H1 (cell line): ENCODE measurements around the gene RPTOR. TPM values are rescaled to one million over a fixed set of nuclear protein-coding genes. Genes with fewer than 3 reads are reported as not detected.

Source experiments
- CTCF ChIA-PET: fragments of 300-600 bp; sonication (Branson Sonifier 250); formaldehyde crosslinking; loops from one replicate; lab custom pipeline; 2021; ENCODE audit not compliant: partially characterized antibody; lab: Charles Lee
- POLR2A ChIA-PET: fragments of 300-600 bp; sonication (Branson Sonifier 250); formaldehyde crosslinking; loops from one replicate; lab custom pipeline; 2021; ENCODE audit warnings: inconsistent platforms; ENCODE audit not compliant: partially characterized antibody; lab: Charles Lee
- DNase-seq, 2 experiments: peaks; one replicate each; pipeline versions ENCODE4 v3.0.0 to v3.0.0-alpha.2; 2010 to 2022; ENCODE audit warnings: low spot score in 2 of 2, low read depth in 1 of 2, mixed read lengths in 1 of 2
- FAIRE-seq: peaks from 2 replicates; lab custom pipeline; 2011; peaks lifted over from hg19 to GRCh38; lab: Jason Lieb, UNC
- H2AFZ ChIP-seq: 2 replicates; pipeline ENCODE4 v1.8.1; 2012; ENCODE audit warnings: low read length, inconsistent platforms
- H2AK5ac ChIP-seq: 2 replicates; pipeline ENCODE4 v1.6.1; 2013; ENCODE audit warnings: low read depth, low read length
- H2BK120ac ChIP-seq: replicated peaks from 2 replicates; pipeline ENCODE3; 2013; ENCODE audit warnings: low read depth, low read length, inconsistent platforms
- H2BK12ac ChIP-seq: 2 replicates; pipeline ENCODE4 v1.6.1; 2013; ENCODE audit warnings: low read depth, low read length
- H2BK15ac ChIP-seq: 2 replicates; pipeline ENCODE4 v1.6.1; 2013; ENCODE audit warnings: low read length
- H2BK20ac ChIP-seq: 2 replicates; pipeline ENCODE4 v1.6.1; 2013; ENCODE audit warnings: low read length
- H2BK5ac ChIP-seq: 2 replicates; pipeline ENCODE4 v1.6.1; 2013; ENCODE audit warnings: low read depth, low read length
- H3K14ac ChIP-seq: 2 replicates; pipeline ENCODE4 v1.6.1; 2013; ENCODE audit warnings: inconsistent platforms; ENCODE audit not compliant: insufficient read length
- H3K18ac ChIP-seq: 2 replicates; pipeline ENCODE4 v1.6.1; 2013; ENCODE audit warnings: low read length; ENCODE audit errors: extremely low read depth
- H3K23ac ChIP-seq: 2 replicates; pipeline ENCODE4 v1.6.1; 2013; ENCODE audit warnings: inconsistent platforms; ENCODE audit not compliant: insufficient read length
- H3K23me2 ChIP-seq: 2 replicates; pipeline ENCODE4 v1.6.1; 2013; ENCODE audit warnings: low read depth, low read length
- H3K27ac ChIP-seq: 2 replicates; pipeline ENCODE4 v1.6.1; 2011; ENCODE audit warnings: low read depth, low read length, inconsistent platforms
- H3K27me3 ChIP-seq, 4 experiments: replicated peaks in 1 of 4; 1 replicate in 1 of 4; 2 replicates in 3 of 4; pipeline versions ENCODE4 v1.6.1 to v1.8.1; 2011 to 2013; ENCODE audit warnings: low read length in 3 of 4, mild to moderate bottlenecking in 3 of 4, inconsistent platforms in 2 of 4, mixed read lengths in 2 of 4, moderate library complexity in 1 of 4; ENCODE audit not compliant: control insufficient read depth in 3 of 4, insufficient read depth in 3 of 4; ENCODE audit errors: extremely low read depth in 1 of 4
- H3K36me3 ChIP-seq, 4 experiments: 2 replicates each; pipeline versions ENCODE4 v1.6.1 to v1.8.1; 2011 to 2013; ENCODE audit warnings: mild to moderate bottlenecking in 4 of 4, low read length in 3 of 4, moderate library complexity in 2 of 4, control low read depth in 1 of 4, inconsistent platforms in 1 of 4; ENCODE audit not compliant: insufficient read depth in 4 of 4, control insufficient read depth in 2 of 4
- H3K4ac ChIP-seq: replicated peaks from 2 replicates; pipeline ENCODE3; 2013; ENCODE audit warnings: low read length, low read depth, mixed read lengths, inconsistent platforms; ENCODE audit not compliant: insufficient read length
- H3K4me1 ChIP-seq, 4 experiments: replicated peaks in 1 of 4; 1 replicate in 1 of 4; 2 replicates in 3 of 4; pipeline versions ENCODE4 v1.6.1 to v1.8.1; 2011 to 2013; ENCODE audit warnings: low read length in 3 of 4, inconsistent platforms in 2 of 4, mixed read lengths in 1 of 4; ENCODE audit not compliant: insufficient read depth in 4 of 4, control insufficient read depth in 3 of 4
- H3K4me2 ChIP-seq, 2 experiments: 2 replicates each; pipeline versions ENCODE4 v1.6.1 to v1.8.1; 2011 to 2013; ENCODE audit warnings: low read depth in 2 of 2, low read length in 2 of 2, control low read depth in 1 of 2, inconsistent platforms in 1 of 2, mild to moderate bottlenecking in 1 of 2; ENCODE audit not compliant: insufficient read depth in 1 of 2
- H3K4me3 ChIP-seq, 4 experiments: fragments of 200-600, 300-600 bp in 1 of 4; sonication (generic), shearing (Covaris generic), sonication (Bioruptor Twin) in 1 of 4; 2 replicates each; pipeline versions ENCODE4 v1.5.1 to v1.8.1; 2011 to 2016; ENCODE audit warnings: low read length in 4 of 4, low read depth in 3 of 4, control low read depth in 2 of 4, inconsistent platforms in 2 of 4, mild to moderate bottlenecking in 2 of 4, mixed read lengths in 1 of 4, moderate library complexity in 1 of 4; ENCODE audit not compliant: insufficient read depth in 2 of 4; ENCODE audit errors: extremely low read depth in 1 of 4
- H3K56ac ChIP-seq: replicated peaks from 2 replicates; pipeline ENCODE3; 2013; ENCODE audit warnings: low read depth, mild to moderate bottlenecking, mixed read lengths, low read length, inconsistent platforms; ENCODE audit not compliant: insufficient read length
- H3K79me1 ChIP-seq: 2 replicates; pipeline ENCODE4 v1.6.1; 2013; ENCODE audit warnings: low read depth, low read length, control low read depth
- H3K79me2 ChIP-seq, 2 experiments: 2 replicates each; pipeline versions ENCODE4 v1.6.1 to v1.8.1; 2012 to 2013; ENCODE audit warnings: low read length in 2 of 2, mild to moderate bottlenecking in 2 of 2, inconsistent platforms in 1 of 2; ENCODE audit not compliant: insufficient read depth in 2 of 2, control insufficient read depth in 1 of 2
- H3K9ac ChIP-seq, 4 experiments: replicated peaks in 1 of 4; 1 replicate in 1 of 4; 2 replicates in 3 of 4; pipeline versions ENCODE4 v1.6.1 to v1.8.1; 2011 to 2013; ENCODE audit warnings: low read depth in 3 of 4, low read length in 3 of 4, control low read depth in 2 of 4, mild to moderate bottlenecking in 2 of 4, moderate library complexity in 2 of 4, inconsistent platforms in 1 of 4; ENCODE audit errors: extremely low read depth in 1 of 4
- H3K9me3 ChIP-seq, 2 experiments: 2 replicates each; pipeline versions ENCODE4 v1.6.1 to v1.8.1; 2012 to 2013; ENCODE audit warnings: mild to moderate bottlenecking in 2 of 2, moderate library complexity in 2 of 2, control low read depth in 1 of 2, inconsistent platforms in 1 of 2, low read depth in 1 of 2, low read length in 1 of 2, mixed read lengths in 1 of 2; ENCODE audit not compliant: insufficient read depth in 2 of 2
- H4K20me1 ChIP-seq, 2 experiments: replicated peaks in 1 of 2; 2 replicates each; pipeline versions ENCODE3 to v1.8.1; 2011 to 2013; ENCODE audit warnings: inconsistent platforms in 2 of 2, low read length in 2 of 2, mild to moderate bottlenecking in 1 of 2; ENCODE audit not compliant: insufficient read depth in 2 of 2, control insufficient read depth in 1 of 2
- H4K5ac ChIP-seq: 2 replicates; pipeline ENCODE4 v1.6.1; 2013; ENCODE audit warnings: low read length, low read depth, mixed read lengths, inconsistent platforms; ENCODE audit not compliant: insufficient read length
- H4K8ac ChIP-seq: 2 replicates; pipeline ENCODE4 v1.8.0; 2013; ENCODE audit warnings: mild to moderate bottlenecking, moderate library complexity, low read length, inconsistent platforms; ENCODE audit not compliant: insufficient read depth; ENCODE audit errors: extremely low read depth
- H4K91ac ChIP-seq: replicated peaks from 2 replicates; pipeline ENCODE3; 2013; ENCODE audit warnings: low read length, mixed read lengths, inconsistent platforms; ENCODE audit not compliant: insufficient read length
- CTCF ChIP-seq, 3 experiments: IDR thresholded peaks; 1 replicate in 2 of 3; 2 replicates in 1 of 3; pipeline versions ENCODE4 v1.5.1 to v1.6.1; 2011; ENCODE audit warnings: low read length in 3 of 3, mild to moderate bottlenecking in 3 of 3, inconsistent platforms in 2 of 3, low read depth in 1 of 3, moderate library complexity in 1 of 3; ENCODE audit not compliant: insufficient read depth in 1 of 3; ENCODE audit errors: control extremely low read depth in 1 of 3
- HDAC2 ChIP-seq, 2 experiments: fragments of 300-600 bp in 1 of 2; sonication (generic) in 1 of 2; IDR thresholded peaks; 2 replicates each; pipeline ENCODE4 v1.6.1; 2011 to 2012; ENCODE audit warnings: low read depth in 2 of 2, low read length in 2 of 2, mild to moderate bottlenecking in 2 of 2, moderate library complexity in 2 of 2, borderline replicate concordance in 1 of 2, inconsistent platforms in 1 of 2
- JUND ChIP-seq: IDR thresholded peaks from 2 replicates; pipeline ENCODE4 v1.6.1; 2011; ENCODE audit warnings: mild to moderate bottlenecking, improper control_type of control experiment, low read length
- KDM5A ChIP-seq: fragments of 200-600 bp; IDR thresholded peaks from 2 replicates; pipeline ENCODE4 v1.7.1; 2012; ENCODE audit warnings: mild to moderate bottlenecking, low read length, inconsistent platforms, mixed read lengths
- POU5F1 ChIP-seq: IDR thresholded peaks from 2 replicates; pipeline ENCODE4 v1.6.1; 2011; ENCODE audit warnings: low read depth, mild to moderate bottlenecking, low read length, moderate library complexity
- SIN3A ChIP-seq, 2 experiments: IDR thresholded peaks in 1 of 2; conservative IDR thresholded peaks in 1 of 2; 2 replicates each; pipeline ENCODE4 v1.6.1; 2011 to 2012; ENCODE audit warnings: low read length in 2 of 2, improper control_type of control experiment in 1 of 2, low read depth in 1 of 2, mild to moderate bottlenecking in 1 of 2
- SIX5 ChIP-seq: IDR thresholded peaks from 2 replicates; pipeline ENCODE4 v1.6.1; 2011; ENCODE audit warnings: mild to moderate bottlenecking, low read depth, low read length
- SP1 ChIP-seq: IDR thresholded peaks from 2 replicates; pipeline ENCODE4 v1.6.1; 2011; ENCODE audit warnings: low read depth, low read length
- SRF ChIP-seq: IDR thresholded peaks from 2 replicates; pipeline ENCODE4 v1.6.1; 2011; ENCODE audit warnings: mild to moderate bottlenecking, low read depth, low read length, moderate library complexity
- WGBS, 2 experiments: shearing (Covaris generic) in 1 of 2; methylation state at CpG; one replicate each; pipeline versions ENCODE4 v1.1.6 to v1.1.7; 2013 to 2015; ENCODE audit warnings: low lambda C conversion rate in 2 of 2, mixed read lengths in 2 of 2, inconsistent platforms in 1 of 2, low coverage in 1 of 2, missing lambda C conversion rate in 1 of 2; ENCODE audit not compliant: insufficient replicate concordance in 2 of 2, insufficient coverage in 1 of 2, insufficient read length in 1 of 2; ENCODE audit errors: extremely low coverage in 1 of 2, missing lambda C conversion rate in 1 of 2; 5-methylcytosine and 5-hydroxymethylcytosine counted together
- polyA plus RNA-seq, 7 experiments: library from polyadenylated mRNA; depleted of rRNA in 3 of 7; stranded (reverse) in 5 of 7; unstranded in 2 of 7; fragments of >200 nt in 5 of 7; fragments of 200-250 nt in 2 of 7; gene quantifications; 1 replicate in 5 of 7; 2 replicates in 1 of 7; 4 replicates in 1 of 7; pipeline versions ENCODE4 v1.2.1 to v1.2.3, GENCODE V29; 2011 to 2013; ENCODE audit warnings: missing spikeins in 2 of 7, mixed read lengths in 2 of 7
- total RNA-seq: library from RNA; stranded (reverse); fragmentation: NEBNext Ultra II Directional; extraction: Animal tissue kit (Norgen Biotek cat#: 25700); gene quantifications from 2 replicates; pipeline ENCODE4 v1.2.1, GENCODE V29; 2021

RPTOR gene
- total and polyA plus RNA-seq, 2 of the 8 experiments (the other 6 are each of a cell fraction or from before 2014, with no cell fraction given), result 6.9 to 28.7 TPM

GRCh38 chr17:80855196-80855947, 310.7 kb downstream of the RPTOR start:
- Histone ChIP-seq H2BK15ac (no peak overlapping the region), H3K4me3 (no peak overlapping the region), H2BK120ac (no peak overlapping the region), H3K14ac (no peak overlapping the region), H3K79me2 (no peaks in the 10 kb centered on the region), H3K4me2 (no peak overlapping the region), H2AFZ (no peak overlapping the region), H4K8ac (no peak overlapping the region; the same call in 1 of the 2 replicates), H2BK20ac (no peak overlapping the region), H2BK12ac (no peak overlapping the region), H2AK5ac (no peak overlapping the region), H3K23me2 (no peaks in the 10 kb centered on the region), H3K4me1 (peaks cover 4 to 31% (median 12%) of the 10 kb centered on the region in 4 experiments), H3K56ac (no peak overlapping the region), H4K91ac (no peak overlapping the region), H2BK5ac (no peak overlapping the region), H3K9me3 (no peaks in the 10 kb centered on the region), H3K23ac (no peak overlapping the region), H4K5ac (no peak overlapping the region), H3K9ac (no peak overlapping the region), H3K18ac (no peak overlapping the region), H3K79me1 (peaks cover 2% of the 10 kb centered on the region), H3K27ac (no peak overlapping the region), H3K4ac (no peak overlapping the region), H3K27me3 (no peaks in the 10 kb centered on the region), H4K20me1 (peaks cover 0 to 2% of the 10 kb centered on the region in 2 experiments), H3K36me3 (no peaks in the 10 kb centered on the region)
- POLR2A ChIA-PET, result no interaction called here
- TF ChIP-seq POU5F1 (no peak), JUND (no peak), HDAC2 (IDR thresholded peaks at IDR 0.05; ENCODE audit: borderline replicate concordance in 1 of 2, low read depth in 2 of 2, low read length in 2 of 2) (no peak), SIN3A (conservative IDR thresholded peaks at IDR 0.05 in 1 of 2, IDR thresholded peaks at IDR 0.05 in 1 of 2; ENCODE audit: low read depth in 1 of 2, low read length in 2 of 2) (no peak), KDM5A (no peak), CTCF (IDR thresholded peaks at IDR 0.05; ENCODE audit: control extremely low read depth in 1 of 3, insufficient read depth in 1 of 3, low read depth in 1 of 3, low read length in 3 of 3) (no peak), SRF (no peak), SP1 (no peak), SIX5 (no peak)
- WGBS, 2 experiments, result 89% methylated on average over 22 of the region's 23 CpGs; no CpG with 5 or more reads in 1 of the 2 experiments
- CTCF ChIA-PET, result interaction anchor here (1.1 to 1.3 kb wide), 2 partner anchors 44 to 46 kb away, joined by 3 to 4 read pairs; no protein-coding TSS in a partner anchor
- no peak for FAIRE-seq
- no peak for DNase-seq
